Fibroblast of skin of left quadriceps (primary cell): ENCODE measurements around the gene CFAP58.

Experiments used
- DNase-seq, 2 experiments: peaks; one replicate each; pipeline ENCODE4 v3.0.0-alpha.2; 2013; ENCODE audit warnings: low read depth in 2 of 2

Gene CFAP58, protein sequence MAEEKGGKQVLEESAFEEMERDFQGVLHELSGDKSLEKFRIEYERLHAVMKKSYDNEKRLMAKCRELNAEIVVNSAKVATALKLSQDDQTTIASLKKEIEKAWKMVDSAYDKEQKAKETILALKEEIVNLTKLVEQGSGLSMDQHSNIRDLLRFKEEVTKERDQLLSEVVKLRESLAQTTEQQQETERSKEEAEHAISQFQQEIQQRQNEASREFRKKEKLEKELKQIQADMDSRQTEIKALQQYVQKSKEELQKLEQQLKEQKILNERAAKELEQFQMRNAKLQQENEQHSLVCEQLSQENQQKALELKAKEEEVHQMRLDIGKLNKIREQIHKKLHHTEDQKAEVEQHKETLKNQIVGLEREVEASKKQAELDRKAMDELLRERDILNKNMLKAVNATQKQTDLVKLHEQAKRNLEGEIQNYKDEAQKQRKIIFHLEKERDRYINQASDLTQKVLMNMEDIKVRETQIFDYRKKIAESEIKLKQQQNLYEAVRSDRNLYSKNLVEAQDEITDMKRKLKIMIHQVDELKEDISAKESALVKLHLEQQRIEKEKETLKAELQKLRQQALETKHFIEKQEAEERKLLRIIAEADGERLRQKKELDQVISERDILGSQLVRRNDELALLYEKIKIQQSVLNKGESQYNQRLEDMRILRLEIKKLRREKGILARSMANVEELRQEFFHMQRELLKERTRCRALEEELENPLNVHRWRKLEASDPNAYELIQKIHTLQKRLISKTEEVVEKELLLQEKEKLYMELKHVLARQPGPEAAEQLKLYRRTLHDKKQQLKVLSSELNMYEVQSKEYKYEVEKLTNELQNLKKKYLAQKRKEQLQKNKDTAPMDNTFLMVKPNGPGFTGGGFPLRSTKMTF

DNA sequence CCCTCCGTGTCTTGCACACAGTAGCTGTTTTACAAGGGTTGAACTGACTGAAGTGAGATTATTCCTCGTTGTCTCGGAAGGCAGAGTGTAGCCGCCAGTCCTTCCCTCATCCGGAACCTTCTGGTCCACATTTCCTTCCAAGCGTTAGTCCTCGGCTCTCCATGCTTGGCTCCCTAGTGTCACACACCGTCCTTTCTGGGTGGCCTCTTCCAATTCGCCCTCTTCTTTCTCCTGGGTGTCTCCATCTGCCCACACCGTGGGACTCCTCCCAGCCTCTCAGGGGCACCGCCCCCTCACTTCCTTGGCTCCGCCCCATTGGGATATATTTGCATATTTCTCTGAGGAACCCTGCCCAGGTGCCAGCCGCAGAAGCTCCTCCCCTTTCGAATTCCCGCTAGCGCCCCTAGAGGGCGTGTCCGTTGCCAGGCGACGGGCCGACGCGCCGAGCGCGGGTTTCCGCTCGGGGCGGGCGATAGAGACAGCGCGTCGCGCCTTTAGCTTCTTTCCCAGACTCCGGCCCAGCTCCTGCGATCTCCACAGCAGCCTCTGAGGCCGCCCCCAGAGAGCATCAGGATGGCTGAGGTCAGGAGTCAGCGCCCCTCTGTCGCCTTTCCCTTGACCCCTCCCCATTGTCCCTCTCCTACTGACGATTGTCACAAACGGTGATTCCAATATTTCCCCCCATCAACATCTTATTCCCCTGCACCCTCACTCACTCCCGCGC lies at the start of gene CFAP58:
Gene CFAP58, plus strand, starts transcription at position 509 of the 724 bp plus-strand sequence. Its CDS starts 65 bp downstream, at position 574.
- DNase-seq: peak in 1 of 2 experiments; percentile 53

DNA sequence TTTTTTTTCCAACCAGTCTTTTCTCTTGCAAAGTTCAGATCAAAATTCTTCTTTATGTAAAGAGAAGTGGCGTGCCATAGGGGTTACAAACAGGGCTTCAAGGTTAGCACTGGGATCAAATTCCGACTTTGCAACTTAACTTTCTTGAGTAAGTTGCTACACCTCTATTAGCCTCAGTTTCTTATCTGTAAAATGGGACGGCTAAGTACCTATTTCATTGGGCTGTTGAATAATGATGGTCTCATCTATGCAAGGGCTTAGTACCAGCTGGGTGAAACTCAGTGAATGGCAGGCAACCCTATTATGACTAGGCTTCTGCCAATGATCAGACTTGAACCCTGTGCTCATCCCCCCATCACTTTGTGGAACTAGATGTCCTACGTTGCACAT lies 49.3 kb upstream of the CFAP58 start:
- no peak for DNase-seq

DNA sequence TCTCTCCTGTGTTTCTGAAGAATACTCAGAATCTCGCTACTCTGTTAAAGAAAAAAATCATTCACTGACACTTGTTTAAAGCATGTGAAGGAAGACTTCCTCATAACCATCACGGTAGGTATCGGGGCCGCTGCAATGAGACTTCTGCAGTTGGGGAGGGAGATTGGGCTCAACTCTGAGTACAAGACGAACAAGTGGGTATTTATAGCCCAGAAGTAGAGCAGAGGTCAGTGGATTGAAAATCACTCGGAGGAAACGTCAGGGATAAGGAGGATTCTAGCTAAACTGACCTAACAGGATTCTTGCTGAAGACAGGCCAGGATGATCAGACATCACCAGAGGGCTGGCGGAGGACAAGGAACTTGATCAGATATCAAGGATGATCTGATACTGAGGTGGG lies 48.7 kb upstream of the CFAP58 start:
- no peak for DNase-seq

DNA sequence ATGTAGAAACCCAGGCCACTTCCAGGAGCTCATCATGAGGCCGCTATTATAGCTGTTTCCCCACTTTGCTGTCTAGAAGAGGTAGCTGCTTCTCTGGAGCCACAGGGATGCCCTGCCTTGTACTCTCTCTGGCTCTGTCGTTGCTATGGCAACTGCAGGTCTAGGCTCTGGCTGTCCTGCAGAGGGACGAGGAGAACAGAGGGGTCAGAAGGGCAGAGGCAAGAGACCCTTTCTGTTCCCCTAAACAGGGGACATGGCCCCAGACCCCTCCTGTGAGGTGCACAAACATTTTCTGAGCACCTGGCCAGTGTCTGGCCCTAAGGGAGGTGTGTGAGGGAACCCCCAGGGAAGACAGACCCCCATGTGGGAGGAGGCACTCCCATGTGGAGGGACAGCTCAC lies 46.7 kb upstream of the CFAP58 start:
- DNase-seq: no peak

GRCh38 chr10:104307576-104308438 lies 45.8 kb upstream of the CFAP58 start:
- DNase-seq: no peak

GRCh38 chr10:104308439-104308903 lies 45.2 kb upstream of the CFAP58 start:
- no peak for DNase-seq

GRCh38 chr10:104309980-104310978 lies 43.4 kb upstream of the CFAP58 start:
- no peak for DNase-seq

DNA sequence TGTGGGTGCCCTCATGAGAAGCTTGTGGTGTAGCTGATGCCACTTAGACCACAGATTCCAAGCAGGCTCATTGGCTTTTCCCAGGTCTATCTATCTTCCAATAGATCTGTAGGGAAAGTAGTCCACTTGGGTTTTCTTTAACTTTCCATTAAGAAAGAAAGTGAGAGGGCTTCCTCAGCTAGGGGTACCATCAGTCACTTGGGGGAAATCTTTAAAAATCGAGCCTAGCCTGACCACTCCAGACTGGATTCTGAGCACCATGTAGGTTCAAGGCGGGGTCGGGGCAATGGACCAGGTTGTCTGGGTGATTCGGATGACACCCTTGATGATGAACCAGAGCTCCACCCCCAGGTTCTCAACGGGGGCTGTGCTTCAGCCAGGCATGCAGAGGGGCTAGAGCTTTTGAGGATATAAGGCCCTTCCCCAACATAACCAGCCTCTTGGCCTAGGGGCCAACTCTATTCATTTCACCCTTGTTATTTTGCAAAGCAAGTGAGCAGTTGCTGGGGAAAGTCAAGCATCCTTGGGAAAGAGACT lies 42.4 kb upstream of the CFAP58 start:
- DNase-seq: no peak

- no peak for DNase-seq
These were observed 38.8 kb upstream of the CFAP58 start for GRCh38 chr10:104314591-104315485.

DNA sequence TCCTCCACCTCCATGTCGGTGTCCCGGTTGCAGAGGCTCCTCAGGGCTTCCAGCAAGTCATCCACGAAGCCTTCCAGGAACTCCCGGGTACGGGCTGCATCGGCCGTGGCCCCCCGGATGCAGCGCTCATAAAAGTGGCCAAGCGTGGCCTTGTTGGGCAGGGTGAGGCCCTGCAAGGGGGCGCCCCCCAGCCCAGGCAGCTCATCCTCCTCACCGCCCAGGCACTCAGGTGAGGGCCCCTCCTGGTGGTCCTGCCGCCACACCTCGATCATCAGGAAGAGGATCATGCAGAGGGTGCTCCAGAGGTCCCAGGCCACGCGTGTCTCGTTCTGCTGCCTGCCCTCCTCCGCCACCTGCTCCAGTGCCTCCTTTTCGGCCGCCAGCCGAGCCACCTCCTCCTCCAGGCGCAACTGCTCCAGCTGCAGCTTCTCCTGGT lies 38.1 kb upstream of the CFAP58 start:
- no peak for DNase-seq

DNA sequence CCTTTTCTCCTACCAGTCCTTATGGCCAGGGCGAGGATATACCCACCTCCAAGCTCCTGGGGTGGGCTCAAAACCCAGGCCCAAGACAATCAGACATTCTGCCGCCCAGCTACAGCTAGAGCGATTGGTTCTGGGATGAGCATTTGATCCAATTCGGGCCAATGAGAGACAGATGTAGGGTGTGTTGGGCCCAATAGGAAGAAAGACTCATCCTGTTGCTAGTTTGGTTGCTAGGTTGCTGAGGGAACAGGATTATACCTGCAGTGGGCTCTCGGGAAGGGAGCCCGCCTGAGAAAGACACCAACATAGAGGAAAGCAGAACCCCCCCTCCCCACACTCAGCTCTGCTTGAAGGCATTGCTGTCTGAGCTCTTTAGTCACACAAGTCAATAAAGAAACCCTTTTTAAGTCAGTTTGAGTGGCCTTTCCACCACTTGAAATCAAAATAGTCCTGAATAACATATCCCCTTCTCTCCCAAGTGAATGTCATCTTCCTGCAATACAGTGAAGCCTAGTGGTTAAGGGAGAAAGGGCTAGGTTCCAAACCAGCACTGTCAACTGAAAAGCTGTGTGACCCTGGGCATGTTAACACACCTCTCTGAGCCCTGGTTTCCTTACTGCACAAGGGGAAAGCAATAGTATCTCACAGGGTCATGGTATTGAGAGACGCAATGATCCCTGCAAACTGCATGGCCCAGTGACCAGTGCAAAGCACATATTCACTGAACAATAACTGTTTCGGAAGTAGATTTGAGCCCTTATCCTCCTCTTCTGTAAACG lies 37.1 kb upstream of the CFAP58 start:
- no peak for DNase-seq

- no peak for DNase-seq
These were observed 36.3 kb upstream of the CFAP58 start for GRCh38 chr10:104317269-104317710.

DNA sequence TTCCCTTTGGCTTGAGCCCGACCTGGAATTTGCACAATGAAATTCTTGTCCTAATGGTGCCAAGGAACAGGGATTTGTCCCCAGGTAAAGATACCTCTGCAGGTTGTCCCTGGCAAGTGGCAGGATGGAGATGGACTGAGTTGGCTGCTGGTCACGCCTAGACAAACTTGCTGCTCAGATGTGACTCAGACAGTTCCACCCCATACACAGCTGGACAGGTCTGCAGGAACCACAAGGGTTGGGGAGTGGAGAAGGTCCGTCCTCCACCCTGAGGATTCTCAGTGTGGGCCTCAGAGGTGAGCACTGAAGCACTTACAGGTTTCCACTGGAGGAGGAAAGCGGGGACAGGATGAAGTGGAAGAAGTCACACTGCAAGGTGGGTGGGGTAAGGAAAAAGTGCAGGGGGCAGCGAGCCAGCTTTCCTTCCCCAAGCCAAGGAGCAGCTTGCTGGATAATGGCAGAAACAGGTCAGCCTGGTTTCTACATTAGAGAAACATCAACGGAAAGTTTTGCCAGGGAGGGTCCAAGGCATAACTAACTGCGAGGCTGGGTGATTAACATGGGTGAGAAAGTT lies 35.8 kb upstream of the CFAP58 start:
- no peak for DNase-seq

- no peak for DNase-seq
These were observed 35.3 kb upstream of the CFAP58 start for GRCh38 chr10:104318326-104318725.

GRCh38 chr10:104318810-104319741 lies 34.6 kb upstream of the CFAP58 start:
- no peak for DNase-seq

GRCh38 chr10:104321226-104321625 lies 32.4 kb upstream of the CFAP58 start:
- DNase-seq: no peak
